Body of pancreas (tissue), 4 donors: ENCODE results near the gene PXDN. TPM values are rescaled to one million over a fixed set of nuclear protein-coding genes. Genes with fewer than 3 reads are reported as not detected.

ENCODE experiments used
- ATAC-seq: fragments of 150-250 bp; one replicate; pipeline ENCODE4 v1.9.1; 2016
- DNase-seq, 4 donors: peaks; one replicate each; pipeline ENCODE4 v3.0.0-alpha.2; 2019
- H3K27ac ChIP-seq, 4 donors: fragments of 200-600 bp; sonication (generic); 1 replicate in 3 of 4; 2 replicates in 1 of 4; pipeline versions ENCODE4 v1.5.1 to v1.6.1; 2016 to 2019; ENCODE audit warnings: mild to moderate bottlenecking in 1 of 4, mixed read lengths in 1 of 4, moderate library complexity in 1 of 4
- H3K27me3 ChIP-seq, 2 donors: fragments of 200-600 bp; sonication (generic); one replicate each; pipeline ENCODE4 v1.6.0; 2016; ENCODE audit warnings: mild to moderate bottlenecking in 1 of 2
- H3K36me3 ChIP-seq, 2 donors: fragments of 200-600 bp; sonication (generic); replicated peaks in 1 of 2; 2 replicates each; pipeline ENCODE4 v1.5.1; 2016; ENCODE audit warnings: low read depth in 2 of 2; ENCODE audit not compliant: insufficient read depth in 1 of 2
- H3K4me1 ChIP-seq: fragments of 200-600 bp; sonication (generic); one replicate; pipeline ENCODE4 v1.6.0; 2016
- H3K4me3 ChIP-seq, 2 donors: fragments of 200-600 bp; sonication (generic); 1 replicate in 1 of 2; 2 replicates in 1 of 2; pipeline ENCODE4 v1.5.1; 2016 to 2019
- H3K9me3 ChIP-seq, 3 donors: fragments of 200-600 bp; sonication (generic); 1 replicate in 2 of 3; 2 replicates in 1 of 3; pipeline ENCODE4 v1.5.1; 2016
- CTCF ChIP-seq, 7 experiments: fragments of 450-650 bp in 4 of 7; fragments of 200-600 bp in 3 of 7; sonication (generic) in 3 of 7; IDR thresholded peaks; one replicate each; pipeline ENCODE4 v1.5.1; 2016 to 2019; ENCODE audit warnings: antibody characterized with exemption in 7 of 7
- POLR2A ChIP-seq, 3 donors: fragments of 450-650 bp; IDR thresholded peaks; one replicate each; pipeline ENCODE4 v1.6.1; 2016; ENCODE audit warnings: antibody characterized with exemption in 3 of 3, mild to moderate bottlenecking in 2 of 3
- WGBS, 2 donors: methylation state at CpG; one replicate each; pipeline ENCODE4 v1.1.5; 2017; 5-methylcytosine and 5-hydroxymethylcytosine counted together
- intact Hi-C: fragments of 100-400 bp; cut with DNase I; formaldehyde crosslinking; loops from one replicate; pipeline ENCODE4 v1.15.1; 2023
- total RNA-seq, 2 donors: library from RNA; depleted of rRNA; stranded (reverse); fragments of >200 nt; gene quantifications; one replicate each; pipeline ENCODE4 v1.1.0, GENCODE V29; 2016

PXDN gene
- total RNA-seq, 2 donors from 2014 or later = 7.0 to 41.9 TPM

- no peak for ATAC-seq
- H3K9me3 ChIP-seq = no peaks in the 10 kb centered on the region
- intact Hi-C loops = no loop called here
- H3K4me1 ChIP-seq = no peaks in the 10 kb centered on the region
- DNase-seq = no peak
- WGBS, 2 donors = 78 to 84% methylated on average over 24 to 33 of the region's 33 CpGs
- no peak for TF ChIP-seq POLR2A (IDR thresholded peaks at IDR 0.05)
- TF ChIP-seq CTCF (IDR thresholded peaks at IDR 0.05) = no peak
- H3K4me3 ChIP-seq = no peak overlapping the region
- no peak overlapping the region for H3K27ac ChIP-seq
- H3K36me3 ChIP-seq = no peaks in the 10 kb centered on the region
- H3K27me3 ChIP-seq = no peaks in the 10 kb centered on the region
These were observed 67.1 kb downstream of the PXDN start for GRCh38 chr2:1676913-1677820.

- ATAC-seq = no peak
These were observed 68.0 kb downstream of the PXDN start for GRCh38 chr2:1676091-1676912.

GRCh38 chr2:1675633-1676032, 68.7 kb downstream of the PXDN start:
- intact Hi-C loops = no loop called here
- Histone ChIP-seq H3K27me3 (no peaks in the 10 kb centered on the region), H3K9me3 (no peaks in the 10 kb centered on the region), H3K4me3 (no peak overlapping the region), H3K36me3 (no peaks in the 10 kb centered on the region), H3K27ac (no peak overlapping the region), H3K4me1 (no peaks in the 10 kb centered on the region)
- WGBS, 2 donors = 76 to 81% methylated on average over 3 to 8 of the region's 8 CpGs
- no peak for TF ChIP-seq POLR2A (IDR thresholded peaks at IDR 0.05)
- TF ChIP-seq CTCF (IDR thresholded peaks at IDR 0.05) = no peak
- ATAC-seq (no peak), DNase-seq (no peak)

More at GRCh38 chr2:1676091-1676912, 68.0 kb downstream of the PXDN start:
- Histone ChIP-seq H3K36me3 (no peaks in the 10 kb centered on the region), H3K4me3 (no peak overlapping the region), H3K27me3 (no peaks in the 10 kb centered on the region), H3K9me3 (no peaks in the 10 kb centered on the region), H3K27ac (no peak overlapping the region), H3K4me1 (no peaks in the 10 kb centered on the region)
- 69 to 82% methylated on average over 20 to 26 of the region's 26 CpGs for WGBS, 2 donors
- DNase-seq = no peak
- intact Hi-C loops = no loop called here
- TF ChIP-seq POLR2A (IDR thresholded peaks at IDR 0.05) (no peak), CTCF (IDR thresholded peaks at IDR 0.05) (no peak)

- Histone ChIP-seq H3K4me1 (no peaks in the 10 kb centered on the region), H3K36me3 (no peaks in the 10 kb centered on the region), H3K27me3 (no peaks in the 10 kb centered on the region), H3K27ac (no peak overlapping the region), H3K9me3 (no peaks in the 10 kb centered on the region), H3K4me3 (no peak overlapping the region)
- DNase-seq = no peak
- ATAC-seq = no peak
- intact Hi-C loops = no loop called here
- TF ChIP-seq POLR2A (IDR thresholded peaks at IDR 0.05) = no peak
- TF ChIP-seq CTCF (IDR thresholded peaks at IDR 0.05) = no peak
- 88 to 92% methylated on average over 18 of the region's 18 CpGs for WGBS, 2 donors
These were observed 69.4 kb downstream of the PXDN start for GRCh38 chr2:1674766-1675397.
